ENCODE results near the gene PRKCA.

The PRKCA gene

DNA sequence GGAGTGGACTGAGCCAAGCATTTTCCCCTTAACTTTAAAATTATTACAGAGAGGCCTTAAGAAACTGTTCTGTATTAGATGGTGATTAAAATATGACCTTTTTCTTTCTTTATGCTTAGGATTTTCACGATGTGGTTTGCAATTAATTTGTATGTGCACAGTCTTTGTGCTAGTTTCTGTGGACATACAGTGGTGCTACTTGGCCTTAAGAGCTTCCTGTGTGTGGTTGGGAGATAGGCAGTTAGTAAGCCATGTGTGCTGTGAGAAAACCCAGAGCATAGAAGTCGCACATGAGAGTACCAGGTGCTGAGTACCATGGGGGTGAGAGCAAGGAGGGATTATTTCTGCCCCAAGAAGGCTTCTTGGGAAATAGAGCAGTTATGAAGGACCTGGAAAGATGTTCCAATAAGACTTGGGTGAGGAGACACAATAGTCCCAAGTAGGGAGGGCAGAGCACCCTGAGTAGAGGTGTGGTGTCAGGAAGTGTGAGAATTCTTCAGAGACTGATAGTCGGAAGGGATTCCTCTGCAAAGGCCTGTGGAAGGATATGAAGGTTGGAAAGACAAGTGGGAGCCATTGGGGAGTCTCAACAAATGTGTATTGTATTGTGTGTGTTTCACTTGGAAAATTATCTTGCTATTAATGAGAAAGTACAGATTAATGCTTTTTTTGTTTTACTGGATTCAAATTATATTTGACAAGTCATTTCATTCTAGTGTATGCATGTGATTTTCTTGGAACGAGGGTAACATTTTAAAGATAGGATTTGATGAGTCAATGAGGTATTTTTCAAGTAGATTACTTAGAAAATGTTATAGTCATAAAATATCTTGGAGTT is 239.9 kb downstream of the PRKCA start:
- ATAC-seq (peak; percentile 89), DNase-seq (ENCODE audit: low spot score in 2 of 2) (no peak)
- peaks cover 4% of the 10 kb centered on the region for H3K9me3 Mint-ChIP-seq
- H3K36me3 Mint-ChIP-seq = no peaks in the 10 kb centered on the region
- peaks cover 49% of the 10 kb centered on the region for H3K4me1 Mint-ChIP-seq
- H3K27ac Mint-ChIP-seq = peak overlapping the region; percentile 83
- H3K4me3 Mint-ChIP-seq = peak overlapping the region; percentile 47

DNA sequence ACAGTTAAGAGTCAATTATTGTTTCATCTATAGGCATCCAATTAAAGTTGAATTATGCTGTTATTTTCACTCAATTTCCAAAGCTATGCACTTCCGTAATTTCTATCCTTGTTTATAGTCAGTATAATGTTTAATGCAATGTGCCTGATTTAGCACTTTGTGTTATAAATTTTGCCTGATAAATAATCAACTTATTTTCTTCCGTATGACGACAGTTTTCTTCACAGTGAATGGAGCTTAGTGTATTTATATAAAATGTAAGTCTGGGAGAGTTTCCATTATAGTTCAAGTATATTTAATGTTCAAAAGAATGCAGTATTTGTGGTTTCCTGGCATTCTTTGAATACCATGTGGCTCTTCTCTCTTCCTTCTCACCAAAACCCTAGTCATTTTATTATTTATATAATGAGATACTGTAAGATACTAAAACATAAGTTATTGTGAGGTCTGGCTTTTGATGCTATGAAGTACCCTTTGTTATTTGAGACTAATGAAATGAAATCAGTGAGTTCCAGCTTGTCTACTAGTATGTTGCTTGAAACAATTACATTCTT is 240.6 kb downstream of the PRKCA start:
- DNase-seq (ENCODE audit: low spot score in 2 of 2) (no peak), ATAC-seq (no peak)
- Mint-ChIP-seq H3K36me3 (no peaks in the 10 kb centered on the region), H3K9me3 (peaks cover 4% of the 10 kb centered on the region), H3K4me3 (peak overlapping the region; percentile 47), H3K27ac (peak overlapping the region; percentile 83), H3K4me1 (peaks cover 56% of the 10 kb centered on the region)

DNA sequence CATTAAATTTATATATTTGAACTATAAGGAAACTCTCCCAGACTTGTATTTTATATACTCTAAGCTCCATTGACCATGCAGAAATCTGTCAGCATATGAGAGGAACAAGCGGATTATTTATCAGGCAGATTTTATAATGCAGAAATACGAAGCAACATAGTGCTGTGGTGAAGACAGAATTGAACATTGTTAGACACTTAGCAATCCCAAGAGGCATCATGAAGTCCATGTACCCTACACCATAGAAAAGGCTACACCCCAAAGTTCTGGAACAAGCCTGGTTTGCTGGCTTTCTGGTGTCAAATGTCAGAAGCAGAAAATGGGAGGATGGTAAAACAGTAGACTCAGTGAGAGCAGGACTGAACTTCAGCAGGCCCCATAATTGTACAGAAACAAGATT is 241.1 kb downstream of the PRKCA start:
- ATAC-seq (no peak), DNase-seq (ENCODE audit: low spot score in 2 of 2) (no peak)
- peaks cover 61% of the 10 kb centered on the region for H3K4me1 Mint-ChIP-seq
- H3K9me3 Mint-ChIP-seq = peaks cover 4% of the 10 kb centered on the region
- H3K36me3 Mint-ChIP-seq = no peaks in the 10 kb centered on the region
- H3K27ac Mint-ChIP-seq = peak overlapping the region; percentile 83
- H3K4me3 Mint-ChIP-seq = no peak overlapping the region

DNA sequence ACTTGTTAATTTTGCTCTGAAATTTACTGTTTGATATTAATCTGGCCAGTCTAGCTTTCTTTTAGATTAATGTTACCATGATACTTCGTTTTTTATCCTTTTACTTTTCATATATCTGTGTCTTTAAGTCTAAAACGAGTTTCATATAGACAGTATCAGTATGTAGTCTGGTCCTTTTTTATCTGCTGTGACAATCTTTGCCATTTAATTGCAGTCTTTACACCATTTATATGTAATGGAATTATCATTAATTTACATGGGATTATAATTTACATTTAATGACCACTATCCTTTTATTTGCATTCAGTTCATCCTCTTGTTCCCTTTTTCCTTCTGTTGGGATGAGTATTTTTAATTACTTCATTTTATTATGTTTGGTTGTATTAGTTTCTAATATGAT is 243.5 kb downstream of the PRKCA start:
- peaks cover 53% of the 10 kb centered on the region for H3K4me1 Mint-ChIP-seq

DNA sequence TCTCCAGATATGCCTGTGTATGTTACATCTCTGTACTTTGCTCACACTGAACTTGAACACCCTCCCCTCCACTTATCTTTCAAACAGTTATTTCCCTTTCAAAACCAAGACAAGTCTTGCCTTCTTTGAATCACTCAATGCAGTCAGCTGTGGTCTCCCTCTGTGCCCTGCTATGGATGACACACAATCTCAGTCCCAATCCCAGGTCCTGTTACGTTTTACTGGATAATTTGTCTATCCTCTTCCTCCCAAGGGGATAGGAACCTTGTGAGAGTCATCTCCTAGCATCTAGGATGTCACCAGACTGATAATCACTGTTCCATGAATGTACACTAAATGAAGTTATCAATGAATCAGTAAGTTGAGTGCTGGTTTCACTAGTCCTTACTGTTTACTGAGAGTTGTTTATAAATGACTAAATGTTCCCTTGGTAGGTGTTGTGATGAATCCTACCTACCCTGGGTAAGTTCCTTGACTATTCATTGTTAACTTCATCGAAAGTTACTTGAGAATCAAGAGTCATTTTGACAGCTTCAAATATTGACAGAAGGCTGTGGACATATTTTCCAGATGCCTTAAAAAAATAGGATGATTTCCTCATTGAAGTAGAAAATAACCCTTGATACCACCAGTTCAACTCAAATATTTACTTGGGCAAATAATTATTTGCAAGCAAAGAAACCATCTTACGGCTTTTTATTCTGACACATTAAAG is 244.9 kb downstream of the PRKCA start:
- DNase-seq (ENCODE audit: low spot score in 2 of 2) (peak; percentile 20 to 66), ATAC-seq (peak; percentile 91)
- H3K4me1 Mint-ChIP-seq = peaks cover 39% of the 10 kb centered on the region
- peaks cover 4% of the 10 kb centered on the region for H3K9me3 Mint-ChIP-seq
- H3K27ac Mint-ChIP-seq = peak overlapping the region; percentile 92
- H3K4me3 Mint-ChIP-seq = peak overlapping the region; percentile 35
- no peaks in the 10 kb centered on the region for H3K36me3 Mint-ChIP-seq

More for the DNA sequence above, 243.5 kb downstream of the PRKCA start:
- no peak for ATAC-seq
- no peak for DNase-seq (ENCODE audit: low spot score in 2 of 2)
- H3K9me3 Mint-ChIP-seq = peaks cover 4% of the 10 kb centered on the region
- no peaks in the 10 kb centered on the region for H3K36me3 Mint-ChIP-seq
- no peak overlapping the region for H3K27ac Mint-ChIP-seq
- H3K4me3 Mint-ChIP-seq = no peak overlapping the region

DNA sequence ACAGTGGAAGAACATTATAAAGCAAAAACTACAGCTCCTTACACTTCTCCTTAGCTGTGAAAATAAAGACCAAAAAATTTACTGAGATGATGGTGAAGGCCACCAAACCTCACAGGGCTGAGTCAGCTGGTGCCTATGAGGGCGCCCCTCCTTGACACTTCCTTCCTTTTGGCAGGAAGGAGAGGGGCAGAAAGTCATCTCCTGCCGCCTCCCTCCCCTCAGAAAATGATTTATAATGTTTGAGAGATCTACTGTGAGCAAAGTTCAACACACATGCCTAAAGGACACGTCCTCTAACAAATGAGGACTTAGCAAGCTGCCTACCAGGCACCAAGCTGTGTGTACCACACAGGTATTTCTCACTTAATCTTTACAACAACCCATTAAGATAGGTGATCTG is 245.7 kb downstream of the PRKCA start:
- Mint-ChIP-seq H3K4me1 (peaks cover 31% of the 10 kb centered on the region), H3K27ac (peak overlapping the region; percentile 92), H3K36me3 (no peaks in the 10 kb centered on the region), H3K9me3 (peaks cover 4% of the 10 kb centered on the region), H3K4me3 (peak overlapping the region; percentile 35)
- peak; percentile 82 for ATAC-seq
- peak in 1 of 2 donors; percentile 72 for DNase-seq (ENCODE audit: low spot score in 2 of 2)

DNA sequence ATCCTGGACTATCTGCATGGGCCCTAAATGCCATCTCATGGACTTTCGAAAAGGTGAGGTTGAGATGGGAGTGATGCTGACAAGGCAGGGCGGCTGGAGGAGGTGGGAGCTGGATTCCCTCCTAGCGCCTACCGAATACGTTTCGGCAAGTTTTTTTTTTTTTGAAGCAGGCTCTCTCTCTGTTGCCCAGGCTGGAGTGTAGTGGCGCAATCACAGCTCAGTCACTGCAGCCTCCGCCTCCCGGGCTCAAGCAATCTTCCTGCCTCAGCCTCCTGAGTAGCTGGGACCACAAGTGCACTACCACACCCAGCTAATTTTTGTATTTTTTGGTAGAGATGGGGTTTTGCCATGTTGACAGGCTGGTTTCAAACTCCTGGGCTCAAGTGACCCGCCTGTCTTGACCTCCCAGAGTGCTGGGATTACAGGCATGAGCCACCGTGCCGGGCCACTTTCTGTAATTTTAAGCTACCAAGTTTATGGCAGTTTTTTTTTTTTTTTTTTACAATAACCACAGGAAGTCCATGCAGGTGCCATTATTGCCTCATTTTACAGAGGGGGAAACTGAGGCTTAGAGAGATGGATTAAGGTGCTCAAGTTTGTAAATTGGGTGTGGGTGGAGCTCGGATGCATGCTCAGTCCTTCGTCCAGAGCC is 246.4 kb downstream of the PRKCA start:
- Mint-ChIP-seq H3K4me3 (peak overlapping the region; percentile 35), H3K4me1 (peaks cover 27% of the 10 kb centered on the region), H3K27ac (peak overlapping the region; percentile 92), H3K9me3 (peaks cover 4% of the 10 kb centered on the region), H3K36me3 (peaks cover 4% of the 10 kb centered on the region)
- DNase-seq (ENCODE audit: low spot score in 2 of 2) (no peak), ATAC-seq (no peak)

DNA sequence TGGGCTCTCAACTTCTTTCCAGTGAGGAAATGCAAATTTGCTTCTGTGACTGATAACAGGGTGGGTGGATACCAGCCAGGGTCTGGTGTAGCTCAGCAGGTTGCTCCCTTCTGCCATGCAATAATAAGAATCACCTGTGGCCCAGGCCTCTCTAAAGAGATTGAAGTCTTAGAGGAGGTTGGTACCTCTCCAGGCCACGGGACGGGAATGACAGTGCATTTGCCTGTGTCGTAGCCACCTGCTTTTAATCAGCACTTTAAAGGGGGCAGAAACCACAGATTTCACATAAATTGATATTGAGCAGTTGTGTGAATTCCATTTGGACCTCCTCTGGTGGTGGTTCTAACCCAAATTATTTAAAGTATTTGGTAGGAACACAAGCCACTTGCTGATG is 246.9 kb downstream of the PRKCA start:
- peaks cover 4% of the 10 kb centered on the region for H3K9me3 Mint-ChIP-seq
- DNase-seq (ENCODE audit: low spot score in 2 of 2) (no peak), ATAC-seq (peak; percentile 6)
- H3K4me1 Mint-ChIP-seq = peaks cover 27% of the 10 kb centered on the region
- H3K4me3 Mint-ChIP-seq = no peak overlapping the region
- H3K36me3 Mint-ChIP-seq = peaks cover 9% of the 10 kb centered on the region
- H3K27ac Mint-ChIP-seq = no peak overlapping the region

DNA sequence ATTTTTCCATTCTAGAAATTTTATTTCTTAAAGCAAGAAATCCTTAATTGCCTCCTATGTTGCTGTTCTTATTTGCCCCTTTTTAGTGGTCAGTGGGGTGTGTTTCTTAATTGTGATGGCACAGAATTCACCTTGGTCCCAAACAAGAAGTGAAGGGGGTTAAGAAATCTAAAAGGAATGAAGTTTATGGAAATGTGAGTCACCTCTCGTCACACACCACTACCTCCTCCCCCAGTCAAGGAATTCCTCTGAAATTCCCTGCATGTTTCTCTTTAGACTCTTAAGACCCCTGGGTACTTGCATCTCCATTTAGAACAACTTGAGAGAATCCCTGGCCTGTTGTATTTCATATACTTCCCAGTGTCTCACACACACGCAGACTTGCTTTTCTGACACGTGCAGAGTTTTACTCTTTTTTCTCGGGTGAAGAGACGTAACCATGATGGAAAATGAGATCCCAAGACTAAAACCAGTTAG is 247.4 kb downstream of the PRKCA start:
- Mint-ChIP-seq H3K27ac (no peak overlapping the region), H3K4me3 (no peak overlapping the region), H3K9me3 (peaks cover 4% of the 10 kb centered on the region), H3K4me1 (peaks cover 27% of the 10 kb centered on the region), H3K36me3 (peaks cover 12% of the 10 kb centered on the region)
- DNase-seq (ENCODE audit: low spot score in 2 of 2) (no peak), ATAC-seq (no peak)

DNA sequence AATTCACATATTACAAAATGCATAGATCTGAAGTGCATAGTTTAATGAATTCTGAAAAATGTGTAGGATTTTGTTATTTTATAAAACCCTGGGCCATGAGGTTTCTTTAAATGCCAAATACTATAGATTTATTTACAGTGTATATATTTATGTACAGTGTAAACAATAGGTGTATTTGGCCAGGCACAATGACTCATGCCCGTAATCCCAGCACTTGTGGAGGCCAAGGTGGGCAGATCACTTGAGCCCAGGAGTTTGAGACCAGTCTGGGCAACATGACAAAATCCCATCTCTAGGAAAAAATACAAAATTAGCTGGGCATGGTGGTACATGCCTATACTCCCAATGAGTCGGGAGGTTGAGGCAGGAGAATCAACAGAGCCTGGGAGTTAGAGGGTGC is 249.4 kb downstream of the PRKCA start:
- Mint-ChIP-seq H3K4me3 (no peak overlapping the region), H3K27ac (no peak overlapping the region), H3K4me1 (peaks cover 23% of the 10 kb centered on the region), H3K9me3 (peaks cover 3% of the 10 kb centered on the region), H3K36me3 (peaks cover 12% of the 10 kb centered on the region)
- ATAC-seq (no peak), DNase-seq (ENCODE audit: low spot score in 2 of 2) (no peak)

DNA sequence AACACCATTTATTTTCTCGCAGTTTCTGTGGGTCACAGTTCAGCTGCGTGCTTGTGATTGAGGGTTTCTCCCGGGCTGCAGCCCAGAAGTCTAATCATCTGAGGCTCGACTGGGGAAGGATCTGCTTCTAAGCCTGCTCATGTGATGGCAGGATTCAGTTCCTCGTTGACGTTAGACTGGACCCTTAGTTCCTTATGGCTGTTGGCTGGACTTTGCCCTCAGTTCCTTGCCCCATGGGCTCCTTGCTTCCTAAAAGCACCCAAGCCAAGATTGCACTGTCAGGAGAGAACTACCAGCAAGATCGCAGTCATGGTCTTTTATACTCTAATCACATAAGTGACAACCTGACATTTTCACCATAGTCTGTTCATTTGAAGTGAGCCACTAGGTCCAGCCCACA is 250.0 kb downstream of the PRKCA start:
- ATAC-seq (no peak), DNase-seq (ENCODE audit: low spot score in 2 of 2) (no peak)
- Mint-ChIP-seq H3K36me3 (peaks cover 12% of the 10 kb centered on the region), H3K9me3 (no peaks in the 10 kb centered on the region), H3K4me3 (no peak overlapping the region), H3K4me1 (peaks cover 20% of the 10 kb centered on the region), H3K27ac (no peak overlapping the region)

DNA sequence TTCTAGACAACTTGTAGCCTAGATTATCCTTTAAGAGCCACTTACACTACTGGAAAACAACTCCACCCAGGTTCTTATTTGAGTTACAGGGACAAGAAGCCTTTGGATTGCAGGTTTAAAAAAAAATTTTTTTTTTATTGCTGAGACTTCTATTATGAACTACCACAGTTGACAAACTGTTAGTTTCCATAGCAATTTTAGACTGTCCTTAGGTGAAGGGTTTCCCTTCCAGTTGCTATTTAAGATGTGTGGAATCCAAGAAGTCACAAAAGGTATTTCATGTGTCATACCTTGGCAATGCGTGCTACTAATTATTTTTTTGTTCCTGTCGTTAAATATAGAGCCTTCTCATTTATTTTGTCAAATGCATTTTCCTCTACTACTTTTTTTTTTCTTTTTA is 253.2 kb downstream of the PRKCA start:
- H3K27ac Mint-ChIP-seq = no peak overlapping the region
- peaks cover 11% of the 10 kb centered on the region for H3K4me1 Mint-ChIP-seq
- no peak for ATAC-seq

DNA sequence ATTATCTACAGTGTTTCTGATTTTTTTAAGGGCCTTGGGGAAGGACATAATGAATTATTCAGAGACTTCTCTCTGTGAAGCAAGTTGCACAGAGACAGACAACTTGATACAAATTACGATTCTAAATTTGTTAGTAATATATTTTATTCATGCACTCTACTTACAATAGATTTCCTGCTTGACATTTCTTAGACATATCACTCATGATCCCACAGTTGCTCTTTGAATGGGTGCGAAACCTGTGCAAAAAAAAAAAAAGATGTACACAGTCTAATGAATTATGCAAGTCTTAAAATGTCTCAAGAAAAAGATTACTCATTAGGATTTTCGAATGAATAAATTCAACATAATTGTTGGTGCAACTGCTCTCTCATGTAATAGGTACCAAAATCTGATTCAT is 254.8 kb downstream of the PRKCA start:
- peaks cover 11% of the 10 kb centered on the region for H3K4me1 Mint-ChIP-seq
- DNase-seq (ENCODE audit: low spot score in 2 of 2) = no peak
- no peak overlapping the region for H3K27ac Mint-ChIP-seq
- H3K36me3 Mint-ChIP-seq = peaks cover 12% of the 10 kb centered on the region
- no peak overlapping the region for H3K4me3 Mint-ChIP-seq
- ATAC-seq = peak; percentile 50
- no peaks in the 10 kb centered on the region for H3K9me3 Mint-ChIP-seq

More for the DNA sequence above, 253.2 kb downstream of the PRKCA start:
- H3K36me3 Mint-ChIP-seq = peaks cover 12% of the 10 kb centered on the region
- DNase-seq (ENCODE audit: low spot score in 2 of 2) = no peak
- H3K4me3 Mint-ChIP-seq = no peak overlapping the region
- no peaks in the 10 kb centered on the region for H3K9me3 Mint-ChIP-seq

DNA sequence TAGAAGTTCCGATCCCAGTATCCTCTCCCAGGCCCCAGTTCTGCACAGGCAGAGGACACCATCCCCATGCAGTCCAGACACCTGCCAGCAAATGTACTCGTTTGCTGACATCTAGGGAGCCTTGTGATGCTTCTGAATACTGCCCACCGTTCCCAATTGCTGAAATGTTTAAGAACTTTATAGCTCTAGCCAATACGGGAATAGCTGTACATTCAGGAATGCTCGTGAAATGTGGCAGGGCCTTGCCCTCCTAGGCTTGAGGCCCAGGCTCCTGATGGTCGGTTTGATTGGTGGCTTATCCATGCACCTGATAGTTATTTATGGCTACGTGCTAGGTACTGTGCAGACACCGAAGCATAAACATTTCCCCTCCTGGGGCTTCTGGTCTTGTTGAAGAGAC is 255.5 kb downstream of the PRKCA start:
- no peak overlapping the region for H3K27ac Mint-ChIP-seq
- no peaks in the 10 kb centered on the region for H3K9me3 Mint-ChIP-seq
- H3K4me1 Mint-ChIP-seq = peaks cover 11% of the 10 kb centered on the region
- peaks cover 12% of the 10 kb centered on the region for H3K36me3 Mint-ChIP-seq
- no peak for DNase-seq (ENCODE audit: low spot score in 2 of 2)
- H3K4me3 Mint-ChIP-seq = no peak overlapping the region
- no peak for ATAC-seq

DNA sequence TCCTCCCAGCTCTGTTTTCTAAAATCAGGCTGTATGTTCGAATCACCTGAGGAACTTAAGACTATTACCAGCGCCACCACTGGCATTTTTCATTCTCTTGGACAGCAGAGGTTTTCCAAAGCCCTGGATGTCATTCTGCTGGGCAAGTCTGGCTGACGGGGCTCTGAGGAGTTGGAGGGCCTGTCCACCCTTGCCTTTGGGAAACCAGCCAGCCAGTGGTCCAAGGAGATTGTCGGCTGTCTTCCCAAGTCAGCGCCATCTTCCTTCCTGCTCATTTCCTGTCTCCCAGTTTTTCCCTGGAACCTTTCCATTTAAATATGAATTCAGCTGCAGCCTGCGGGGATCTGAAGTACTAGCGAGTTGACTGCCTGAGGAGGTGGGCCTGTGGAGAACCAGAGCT is 258.3 kb downstream of the PRKCA start:
- Mint-ChIP-seq H3K4me1 (peaks cover 17% of the 10 kb centered on the region), H3K9me3 (no peaks in the 10 kb centered on the region), H3K27ac (no peak overlapping the region), H3K36me3 (no peaks in the 10 kb centered on the region), H3K4me3 (no peak overlapping the region)
- DNase-seq (ENCODE audit: low spot score in 2 of 2) = no peak
- ATAC-seq = no peak

All from stimulated activated effector memory CD8-positive, alpha-beta T cell treated with anti-CD3 and anti-CD28 coated beads, Interleukin-12 subunit alpha, Interleukin-12 subunit beta, amount 100 ng/mL, for 72 hours (primary cell).